NAMALWA (cell line): ENCODE measurements around the gene XPNPEP1.

Experiments
- DNase-seq: peaks from one replicate; pipeline ENCODE4 v3.0.0-alpha.2; 2015; ENCODE audit warnings: low spot score

The XPNPEP1 gene

GRCh38 chr10:109863775-109864174 is 59.5 kb downstream of the XPNPEP1 start:
- DNase-seq: no peak

- no peak for DNase-seq
These were observed 60.6 kb downstream of the XPNPEP1 start for GRCh38 chr10:109862738-109863137.

GRCh38 chr10:109862041-109862440 is 61.3 kb downstream of the XPNPEP1 start:
- no peak for DNase-seq

- DNase-seq: no peak
These were observed 62.2 kb downstream of the XPNPEP1 start for GRCh38 chr10:109861081-109861480.

- DNase-seq: no peak
These were observed 64.1 kb downstream of the XPNPEP1 start for GRCh38 chr10:109859221-109859620.

- no peak for DNase-seq
These were observed 67.6 kb downstream of the XPNPEP1 start for GRCh38 chr10:109855746-109856145.

GRCh38 chr10:109853921-109854320 is 69.4 kb downstream of the XPNPEP1 start:
- DNase-seq: no peak

GRCh38 chr10:109852475-109853037 is 70.8 kb downstream of the XPNPEP1 start:
- DNase-seq: peak; percentile 82

- no peak for DNase-seq
These were observed 71.5 kb downstream of the XPNPEP1 start for GRCh38 chr10:109851616-109852474.

- no peak for DNase-seq
These were observed 76.5 kb downstream of the XPNPEP1 start for GRCh38 chr10:109846832-109847231.

- DNase-seq: no peak
These were observed 78.0 kb downstream of the XPNPEP1 start for GRCh38 chr10:109845308-109845707.

- DNase-seq: no peak
These were observed 84.6 kb downstream of the XPNPEP1 start for GRCh38 chr10:109838592-109839244.

- DNase-seq: no peak
These were observed 85.9 kb downstream of the XPNPEP1 start for GRCh38 chr10:109837384-109837783.

GRCh38 chr10:109835257-109835656 is 88.1 kb downstream of the XPNPEP1 start:
- DNase-seq: no peak

GRCh38 chr10:109831846-109832245 is 91.5 kb downstream of the XPNPEP1 start:
- DNase-seq: no peak

GRCh38 chr10:109824206-109824605 is 99.1 kb downstream of the XPNPEP1 start:
- no peak for DNase-seq

GRCh38 chr10:109823196-109823595 is 100.1 kb downstream of the XPNPEP1 start:
- no peak for DNase-seq

- no peak for DNase-seq
These were observed 101.6 kb downstream of the XPNPEP1 start for GRCh38 chr10:109821672-109822071.

GRCh38 chr10:109820620-109821405 is 102.5 kb downstream of the XPNPEP1 start:
- DNase-seq: no peak

GRCh38 chr10:109819807-109820206 is 103.5 kb downstream of the XPNPEP1 start:
- DNase-seq: no peak
